Lung (tissue), 12 donors: Measurements from ENCODE around the gene RAPGEF1. TPM values are rescaled to one million over a fixed set of nuclear protein-coding genes. Genes with fewer than 3 reads are reported as not detected.

Experiments used
- ATAC-seq: fragments of 200-7000 bp; cut with Tn5 transposase; one replicate; pipeline ENCODE4 v1.9.1; 2020; ENCODE audit warnings: moderate number of reproducible peaks; ENCODE audit not compliant: insufficient read depth, low FRiP score
- DNase-seq, 3 donors: peaks; one replicate each; pipeline ENCODE4 v3.0.0-alpha.2; 2013 to 2017
- H3K27ac ChIP-seq, 2 donors: one replicate each; pipeline ENCODE4 v1.5.1; 2013; ENCODE audit warnings: mild to moderate bottlenecking in 2 of 2, moderate library complexity in 2 of 2, control low read depth in 1 of 2, inconsistent platforms in 1 of 2, low read depth in 1 of 2, low read length in 1 of 2
- H3K27me3 ChIP-seq, 3 donors: one replicate each; pipeline ENCODE4 v1.5.1; 2013; ENCODE audit warnings: low read length in 2 of 3; ENCODE audit not compliant: control insufficient read depth in 3 of 3, insufficient read depth in 3 of 3
- H3K36me3 ChIP-seq, 4 donors: one replicate each; pipeline ENCODE4 v1.5.1; 2013; ENCODE audit warnings: low read length in 4 of 4, mild to moderate bottlenecking in 1 of 4, moderate library complexity in 1 of 4; ENCODE audit not compliant: control insufficient read depth in 4 of 4, insufficient read depth in 4 of 4
- H3K4me1 ChIP-seq, 5 donors: one replicate each; pipeline ENCODE4 v1.5.1; 2013; ENCODE audit warnings: low read length in 5 of 5, mild to moderate bottlenecking in 2 of 5, moderate library complexity in 1 of 5; ENCODE audit not compliant: control insufficient read depth in 5 of 5, insufficient read depth in 5 of 5
- H3K4me3 ChIP-seq: one replicate; pipeline ENCODE4 v1.5.1; 2013; ENCODE audit warnings: mild to moderate bottlenecking, control low read depth, moderate library complexity
- H3K9ac ChIP-seq, 2 donors: one replicate each; pipeline ENCODE4 v1.5.1; 2013; ENCODE audit warnings: low read length in 2 of 2, control low read depth in 1 of 2; ENCODE audit not compliant: insufficient read depth in 1 of 2
- H3K9me3 ChIP-seq, 4 donors: one replicate each; pipeline ENCODE4 v1.5.1; 2013; ENCODE audit warnings: low read length in 3 of 4, mild to moderate bottlenecking in 1 of 4, moderate library complexity in 1 of 4; ENCODE audit not compliant: control insufficient read depth in 4 of 4, insufficient read depth in 3 of 4
- CTCF ChIP-seq: IDR thresholded peaks from 2 replicates; pipeline ENCODE4 v1.5.1; 2012; ENCODE audit warnings: mild to moderate bottlenecking; ENCODE audit errors: control extremely low read depth, extremely low read depth
- whole genome bisulfite sequencing, 2 donors: extraction: QIAGEN DNeasy Blood & Tissue Kit; methylation state at CpG; one replicate each; pipeline ENCODE4 v1.1.7; 2013; 5-methylcytosine and 5-hydroxymethylcytosine counted together
- polyA plus RNA-seq, 2 donors: library from polyadenylated mRNA; stranded (reverse); fragments of 200-250 nt; gene quantifications; one replicate each; pipeline ENCODE4 v1.2.1, GENCODE V29; 2013
- total RNA-seq, 2 donors: library from RNA; depleted of rRNA in 1 of 2; stranded (reverse); fragments of >200 nt in 1 of 2; gene quantifications; one replicate each; pipeline ENCODE4 v1.2.1, GENCODE V29; 2014 to 2021
- donor health status: control.
- donor health status: control.
- donor health status: Bipolar disorder and iron deficiency.
- donor health status: healthy.
- donor health status: DM: yes; HTN: yes; CAD: no.

Gene RAPGEF1
- total and polyA plus RNA-seq, 4 donors: 38.9 to 134 (median 55.1) TPM

- H3K9ac ChIP-seq: peak overlapping the region in 1 of 2 donors; percentile 47
- H3K36me3 ChIP-seq: peaks cover 0 to 2% (median 0%) of the 10 kb centered on the region in 4 donors
- peak in 1 of 3 donors; percentile 22 for DNase-seq
- H3K27ac ChIP-seq: peak overlapping the region; percentile 78 to 85
- no peaks in the 10 kb centered on the region for H3K9me3 ChIP-seq
- 59 to 69% methylated on average over 13 of the region's 13 CpGs for WGBS, 2 donors
- no peak for TF ChIP-seq CTCF
- H3K4me3 ChIP-seq: no peak overlapping the region
- no peaks in the 10 kb centered on the region for H3K27me3 ChIP-seq
- peaks cover 15 to 41% (median 28%) of the 10 kb centered on the region in 5 donors for H3K4me1 ChIP-seq
- ATAC-seq: peak; percentile 51
Measured at GRCh38 chr9:131708226-131709002, 31.5 kb downstream of the RAPGEF1 start.

- Histone ChIP-seq H3K27me3 (no peaks in the 10 kb centered on the region), H3K4me1 (peaks cover 15 to 35% (median 27%) of the 10 kb centered on the region in 5 donors), H3K9me3 (no peaks in the 10 kb centered on the region), H3K36me3 (peaks cover 0 to 2% (median 0%) of the 10 kb centered on the region in 4 donors), H3K9ac (peak overlapping the region in 1 of 2 donors; percentile 47), H3K4me3 (no peak overlapping the region), H3K27ac (peak overlapping the region; percentile 7 to 78)
- ATAC-seq (peak; percentile 75), DNase-seq (peak in 2 of 3 donors; percentile 65 to 76)
- 10 to 37% methylated on average over 4 of the region's 4 CpGs for WGBS, 2 donors
- TF ChIP-seq CTCF: no peak
Measured at GRCh38 chr9:131707733-131708157, 32.1 kb downstream of the RAPGEF1 start.

- Histone ChIP-seq H3K9ac (no peak overlapping the region), H3K36me3 (peaks cover 0 to 2% (median 0%) of the 10 kb centered on the region in 4 donors), H3K27ac (peak overlapping the region in 1 of 2 donors; percentile 78), H3K27me3 (no peaks in the 10 kb centered on the region), H3K4me3 (no peak overlapping the region), H3K9me3 (no peaks in the 10 kb centered on the region), H3K4me1 (peaks cover 15 to 32% (median 23%) of the 10 kb centered on the region in 5 donors)
- DNase-seq (no peak), ATAC-seq (no peak)
- no peak for TF ChIP-seq CTCF
- 92 to 93% methylated on average over 5 of the region's 5 CpGs for WGBS, 2 donors
Measured at GRCh38 chr9:131707050-131707449, 32.8 kb downstream of the RAPGEF1 start.
